ENCODE data around the gene THTPA.
"Not testable (repeated sequence)": the region's sequence is repeated elsewhere in the genome, so short reads cannot be mapped to it uniquely, and the experiment has no call there.

Gene THTPA

GRCh38 chr14:23584527-23585203 is 28.6 kb downstream of the THTPA start:
- DNase-seq = not testable (repeated sequence)

- DNase-seq = peak; percentile 89
These were observed 33.0 kb downstream of the THTPA start for GRCh38 chr14:23588884-23589598.

DNA sequence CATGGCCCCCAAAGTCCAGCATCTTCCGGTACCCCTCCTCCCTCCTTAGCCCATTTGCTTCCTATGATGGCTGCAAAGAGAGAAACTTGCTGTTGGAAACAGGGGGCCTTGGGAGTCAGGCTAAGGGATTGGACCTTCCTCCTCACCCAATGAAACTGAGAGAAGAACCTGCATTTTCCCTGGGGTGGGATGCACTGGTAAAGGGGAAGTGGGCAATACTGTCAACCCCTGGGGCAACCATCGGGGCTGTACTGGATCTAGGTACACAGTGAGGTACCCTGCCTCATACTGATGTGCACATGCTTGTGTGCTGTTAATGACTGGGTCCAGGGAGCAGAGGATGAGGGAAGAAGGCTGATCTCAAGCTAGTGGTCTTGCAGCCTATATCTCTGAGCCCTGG is 33.5 kb downstream of the THTPA start:
- DNase-seq = no peak

- no peak for DNase-seq
These were observed 34.1 kb downstream of the THTPA start for GRCh38 chr14:23590198-23590597.

- not testable (repeated sequence) for DNase-seq
These were observed 38.1 kb downstream of the THTPA start for GRCh38 chr14:23594191-23594590.

DNA sequence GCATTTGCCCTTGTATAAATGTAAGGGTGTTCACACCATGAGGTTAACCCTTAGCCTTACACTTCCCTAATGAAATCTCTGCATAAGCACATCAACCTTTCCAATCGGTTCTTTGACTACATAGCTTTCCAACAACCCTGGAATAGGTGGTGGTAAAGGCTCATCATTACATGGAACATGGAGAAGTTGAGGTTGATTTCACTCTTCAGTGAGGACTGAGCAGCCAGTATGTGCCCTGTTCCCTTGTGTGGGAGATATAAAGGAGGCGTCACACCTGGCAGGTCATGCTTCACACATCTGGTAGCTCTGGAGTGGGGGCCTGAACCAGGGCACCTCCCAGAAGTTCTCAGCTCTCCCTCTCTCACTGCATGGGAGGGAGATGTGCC is 44.2 kb downstream of the THTPA start:
- DNase-seq = no peak

DNA sequence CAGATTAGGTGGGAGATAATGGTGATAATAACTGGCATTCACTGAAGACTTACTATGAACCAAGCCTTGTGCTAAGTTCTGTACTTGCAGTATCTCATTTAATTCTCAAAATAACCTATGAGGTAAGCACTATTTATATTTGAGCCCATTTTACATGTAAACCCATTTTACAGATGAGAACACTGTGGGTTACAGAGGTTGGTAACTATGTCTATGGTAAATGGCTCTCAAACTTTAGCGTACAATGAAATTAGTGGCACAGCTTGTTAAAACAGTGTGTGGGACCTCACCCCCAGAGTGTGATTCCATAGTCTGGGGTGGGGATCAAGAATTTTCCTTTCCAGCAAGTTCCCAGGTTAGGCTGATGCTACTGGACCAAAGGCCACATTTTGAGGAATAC is 44.7 kb downstream of the THTPA start:
- no peak for DNase-seq

GRCh38 chr14:23601424-23601823 is 45.4 kb downstream of the THTPA start:
- no peak for DNase-seq

- DNase-seq = no peak
These were observed 45.7 kb downstream of the THTPA start for GRCh38 chr14:23601845-23602180.

- DNase-seq = no peak
These were observed 46.4 kb downstream of the THTPA start for GRCh38 chr14:23602181-23603095.

DNA sequence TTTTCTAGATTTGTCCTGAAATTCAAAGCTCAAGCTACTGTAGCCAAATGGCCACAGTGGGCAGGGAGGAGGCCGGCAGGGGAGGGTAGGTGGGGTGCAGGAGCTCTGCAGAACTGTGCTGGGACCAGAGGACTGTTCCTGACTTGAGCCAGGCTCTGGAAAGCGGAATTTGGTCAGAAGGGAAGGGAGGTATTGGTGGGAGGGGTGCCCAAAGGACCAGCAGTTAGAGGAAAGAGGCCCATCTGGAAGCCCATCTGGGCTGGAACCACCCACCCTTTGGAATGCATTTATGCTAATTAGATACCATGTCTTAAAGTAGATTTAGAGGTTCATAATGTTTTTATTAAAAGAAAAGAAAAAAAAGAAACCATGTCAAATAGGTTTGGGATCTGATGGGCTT is 47.0 kb downstream of the THTPA start:
- no peak for DNase-seq

- DNase-seq = no peak
These were observed 48.1 kb downstream of the THTPA start for GRCh38 chr14:23604148-23604547.

GRCh38 chr14:23604675-23605170 is 48.7 kb downstream of the THTPA start:
- DNase-seq = no peak

- no peak for DNase-seq
These were observed 50.0 kb downstream of the THTPA start for GRCh38 chr14:23605931-23606585.

- DNase-seq = no peak
These were observed 52.4 kb downstream of the THTPA start for GRCh38 chr14:23608454-23608853.

DNA sequence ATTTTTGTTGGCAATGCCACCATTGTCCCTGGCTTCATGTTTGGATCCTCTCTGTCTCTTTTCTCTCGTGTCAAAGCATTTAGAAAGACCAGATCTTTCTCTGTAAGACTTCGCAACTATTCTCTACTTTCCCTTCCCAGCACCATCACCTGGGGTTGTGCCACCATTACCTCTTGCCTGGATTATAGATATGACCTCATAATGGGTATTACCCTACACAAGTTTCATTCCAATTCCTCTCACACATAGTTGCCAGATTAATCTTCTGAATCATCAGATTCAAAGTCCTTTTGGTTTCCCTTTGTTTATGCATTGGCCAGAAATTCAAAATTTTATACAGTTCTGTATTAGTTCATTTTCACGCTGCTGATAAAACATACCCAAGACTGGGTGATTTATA is 52.9 kb downstream of the THTPA start:
- DNase-seq = no peak

DNA sequence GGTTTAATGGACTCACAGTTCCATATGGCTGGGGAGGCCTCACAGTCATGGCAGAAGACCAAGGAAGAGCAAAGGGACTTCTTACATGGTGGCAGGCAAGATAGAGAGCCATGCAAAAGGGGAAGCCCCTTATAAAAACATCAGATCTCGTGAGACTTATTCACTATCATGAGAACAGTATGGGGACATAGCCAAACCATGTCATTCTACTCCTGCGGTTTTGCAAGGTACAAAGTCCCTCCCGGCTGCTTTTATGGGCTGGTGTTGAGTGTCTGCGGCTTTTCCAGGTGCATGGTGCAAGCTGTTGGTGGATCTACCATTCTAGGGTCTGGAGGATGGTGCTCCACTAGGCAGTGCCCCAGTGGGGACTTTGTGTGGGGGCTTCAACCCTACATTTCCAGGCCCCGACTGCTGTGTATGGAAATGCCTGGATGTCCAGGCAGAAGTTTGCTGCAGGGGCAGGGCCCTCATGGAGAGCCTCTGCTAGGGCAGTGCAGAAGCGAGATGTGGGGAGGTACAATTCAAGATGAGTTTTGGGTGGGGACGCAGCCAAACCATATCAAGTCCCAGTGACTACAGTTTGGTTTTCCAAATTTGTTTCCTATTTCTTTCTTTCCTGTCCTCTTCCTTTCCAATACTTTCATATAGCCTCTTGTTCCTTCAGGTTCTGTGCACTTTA is 53.5 kb downstream of the THTPA start:
- DNase-seq = not testable (repeated sequence)

All from COR-L47 (cell line).